ENCODE results near the gene SSRP1. TPM values are rescaled to one million over a fixed set of nuclear protein-coding genes. Genes with fewer than 3 reads are reported as not detected.
"Not testable (repeated sequence)": the region's sequence is repeated elsewhere in the genome, so short reads cannot be mapped to it uniquely, and the experiment has no call there.

The SSRP1 gene
- total and polyA plus RNA-seq, 8 donors = 20.5 to 61.9 (median 42.7) TPM

- WGBS, 2 donors = 91 to 96% methylated on average over 2 of the region's 2 CpGs
- intact Hi-C loops (cut with DNase I) = no loop called here
- Histone ChIP-seq H3K27me3 (no peaks in the 10 kb centered on the region), H3K4me3 (no peak overlapping the region), H3K9me3 (no peaks in the 10 kb centered on the region), H3K27ac (no peak overlapping the region), H3K36me3 (peaks cover 23 to 39% (median 37%) of the 10 kb centered on the region in 3 donors), H3K4me1 (peaks cover 6 to 14% (median 10%) of the 10 kb centered on the region in 3 donors)
- DNase-seq (no peak), ATAC-seq (no peak), FAIRE-seq (no peak)
- TF ChIP-seq CTCF (IDR thresholded peaks at IDR 0.05) = no peak
Measured at GRCh38 chr11:57297221-57297620, 38.5 kb downstream of the SSRP1 start.

DNA sequence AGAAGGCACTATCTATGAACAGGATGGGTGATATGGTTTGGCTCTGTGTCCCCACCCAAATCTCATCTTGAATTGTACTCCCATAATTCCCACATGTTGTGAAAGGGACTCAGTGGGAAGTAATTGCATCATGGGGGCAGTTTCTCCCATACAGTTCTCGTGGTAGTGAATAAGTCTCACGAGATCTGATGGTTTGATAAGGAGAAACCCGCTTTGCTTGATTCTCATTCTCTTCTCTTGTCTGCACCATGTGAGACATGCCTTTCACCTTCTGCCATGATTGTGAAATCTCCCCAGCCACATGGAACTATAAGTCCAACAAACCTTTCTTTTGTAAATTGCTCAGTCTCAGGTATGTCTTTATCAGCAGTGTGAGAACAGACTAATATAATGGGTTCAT, 39.5 kb downstream of the SSRP1 start:
- H3K27ac ChIP-seq; DNase-seq; intact Hi-C loops (cut with DNase I); H3K4me3 ChIP-seq; ATAC-seq; H3K9me3 ChIP-seq; FAIRE-seq; H3K27me3 ChIP-seq: not testable (repeated sequence)
- Histone ChIP-seq H3K36me3 (peaks cover 15 to 30% (median 27%) of the 10 kb centered on the region in 3 donors), H3K4me1 (peaks cover 6 to 14% (median 10%) of the 10 kb centered on the region in 3 donors)
- 93 to 94% methylated on average over 3 of the region's 3 CpGs for WGBS, 2 donors

GRCh38 chr11:57294225-57295131, 41.2 kb downstream of the SSRP1 start:
- H3K4me1 ChIP-seq = peaks cover 6 to 14% (median 10%) of the 10 kb centered on the region in 3 donors
- DNase-seq (peak in 4 of 6 donors; percentile 40 to 49 (median 46)), FAIRE-seq (no peak), ATAC-seq (peak; percentile 58 to 74 (median 65))
- peaks cover 2 to 12% (median 10%) of the 10 kb centered on the region in 3 donors for H3K36me3 ChIP-seq
- no peak for TF ChIP-seq CTCF (IDR thresholded peaks at IDR 0.05)
- H3K27ac ChIP-seq = no peak overlapping the region
- no peak overlapping the region for H3K4me3 ChIP-seq
- no peaks in the 10 kb centered on the region for H3K9me3 ChIP-seq
- 92 to 93% methylated on average over 2 of the region's 2 CpGs for WGBS, 2 donors
- no peaks in the 10 kb centered on the region for H3K27me3 ChIP-seq
- intact Hi-C loops (cut with DNase I) = no loop called here

- DNase-seq = no peak
- no peak overlapping the region for H3K4me3 ChIP-seq
- no peaks in the 10 kb centered on the region for H3K9me3 ChIP-seq
- no peaks in the 10 kb centered on the region for H3K36me3 ChIP-seq
- H3K27ac ChIP-seq = no peak overlapping the region
- TF ChIP-seq CTCF (IDR thresholded peaks at IDR 0.05) = no peak
- H3K4me1 ChIP-seq = peaks cover 6 to 14% (median 10%) of the 10 kb centered on the region in 3 donors
- ATAC-seq = no peak
- WGBS, 2 donors = 18 to 21% methylated on average over 1 of the region's 1 CpG
- intact Hi-C loops (cut with DNase I) = no loop called here
- FAIRE-seq = no peak
- no peaks in the 10 kb centered on the region for H3K27me3 ChIP-seq
Measured at GRCh38 chr11:57290288-57290687, 45.4 kb downstream of the SSRP1 start.

- Histone ChIP-seq H3K27me3 (no peaks in the 10 kb centered on the region), H3K9me3 (no peaks in the 10 kb centered on the region), H3K36me3 (no peaks in the 10 kb centered on the region), H3K4me1 (peaks cover 0 to 4% (median 0%) of the 10 kb centered on the region in 3 donors), H3K27ac (peak overlapping the region in 2 of 4 donors; percentile 20 to 29), H3K4me3 (no peak overlapping the region)
- 25 to 27% methylated on average over 11 of the region's 11 CpGs for WGBS, 2 donors
- TF ChIP-seq CTCF (IDR thresholded peaks at IDR 0.05) = no peak
- no peak for DNase-seq
- ATAC-seq = peak in 3 of 4 donors; percentile 42 to 63 (median 42)
- FAIRE-seq = no peak
- intact Hi-C loops (cut with DNase I) = no loop called here
Measured at GRCh38 chr11:57288771-57289579, 46.7 kb downstream of the SSRP1 start.

Measured in pancreas (tissue), 10 donors.